IMR-90 (cell line): ENCODE data around the gene ZNHIT2. TPM values are rescaled to one million over a fixed set of nuclear protein-coding genes. Genes with fewer than 3 reads are reported as not detected.

Source experiments
- ATAC-seq: fragments of 200-7000 bp; cut with Tn5 transposase; 2 replicates; pipeline ENCODE4 v1.9.1; 2020; ENCODE audit warnings: low read depth, mild to moderate bottlenecking, moderate library complexity
- BruUV-seq: library from RNA; stranded (reverse); fragments of 400-500 nt; replicated peaks from 2 replicates; lab custom pipeline; 2021; lab: Mats Ljungman, UMichigan
- CTCF ChIA-PET: fragments of 300-600 bp; formaldehyde crosslinking; extraction: SDS; loops from one replicate; lab custom pipeline; 2021; ENCODE audit warnings: antibody characterized with exemption; lab: Yijun Ruan, JAX
- POLR2A ChIA-PET: fragments of 300-600 bp; sonication (Branson Sonifier 250); formaldehyde crosslinking; loops from one replicate; lab custom pipeline; 2022; ENCODE audit warnings: antibody characterized with exemption; ENCODE audit not compliant: unreplicated experiment; lab: Charles Lee
- DNase-seq: peaks from one replicate; pipeline ENCODE4 v3.0.0; 2013
- H2AFZ ChIP-seq: replicated peaks from 2 replicates; pipeline ENCODE3; 2013; ENCODE audit warnings: low read length, mild to moderate bottlenecking; ENCODE audit not compliant: poor library complexity
- H2AK5ac ChIP-seq: 2 replicates; pipeline ENCODE4 v1.6.1; 2013; ENCODE audit warnings: low read depth, low read length, inconsistent platforms
- H2AK9ac ChIP-seq: replicated peaks from 2 replicates; pipeline ENCODE3; 2013; ENCODE audit warnings: mild to moderate bottlenecking, low read depth, low read length, moderate library complexity; ENCODE audit not compliant: poor library complexity
- H2BK120ac ChIP-seq: 2 replicates; pipeline ENCODE4 v1.6.1; 2013; ENCODE audit warnings: low read depth, low read length, inconsistent platforms
- H2BK15ac ChIP-seq: 3 replicates; pipeline ENCODE4 v1.6.1; 2013; ENCODE audit warnings: low read depth, low read length, inconsistent platforms
- H2BK20ac ChIP-seq: 2 replicates; pipeline ENCODE4 v1.6.1; 2013; ENCODE audit warnings: low read depth, mild to moderate bottlenecking, inconsistent platforms, low read length, moderate library complexity
- H2BK5ac ChIP-seq: 2 replicates; pipeline ENCODE4 v1.6.1; 2013; ENCODE audit warnings: mild to moderate bottlenecking, low read depth, low read length, inconsistent platforms; ENCODE audit not compliant: poor library complexity, severe bottlenecking
- H3K14ac ChIP-seq: replicated peaks from 2 replicates; pipeline ENCODE4 v1.6.1; 2013; ENCODE audit warnings: low read depth, low read length, inconsistent platforms
- H3K18ac ChIP-seq: 2 replicates; pipeline ENCODE4 v1.6.1; 2013; ENCODE audit warnings: low read depth, low read length, control low read depth
- H3K23ac ChIP-seq: 2 replicates; pipeline ENCODE4 v1.6.1; 2013; ENCODE audit warnings: low read depth, low read length, inconsistent platforms
- H3K27ac ChIP-seq: 2 replicates; pipeline ENCODE4 v1.5.1; 2013; ENCODE audit warnings: mild to moderate bottlenecking, control low read depth, low read length; ENCODE audit not compliant: insufficient read depth
- H3K27me3 ChIP-seq: 2 replicates; pipeline ENCODE4 v1.6.1; 2013; ENCODE audit warnings: low read length; ENCODE audit not compliant: control insufficient read depth, insufficient read depth
- H3K36me3 ChIP-seq: 2 replicates; pipeline ENCODE4 v1.6.1; 2013; ENCODE audit warnings: low read length, mixed read lengths; ENCODE audit not compliant: control insufficient read depth, insufficient read depth
- H3K4ac ChIP-seq: 2 replicates; pipeline ENCODE4 v1.6.1; 2013; ENCODE audit warnings: low read depth, low read length, inconsistent platforms
- H3K4me1 ChIP-seq: 2 replicates; pipeline ENCODE4 v1.6.1; 2013; ENCODE audit warnings: low read length, mixed read lengths; ENCODE audit not compliant: control insufficient read depth, insufficient read depth
- H3K4me2 ChIP-seq: 2 replicates; pipeline ENCODE4 v1.6.1; 2013; ENCODE audit warnings: low read depth, mild to moderate bottlenecking, control low read depth, low read length, moderate library complexity
- H3K4me3 ChIP-seq: 2 replicates; pipeline ENCODE4 v1.5.1; 2013; ENCODE audit warnings: low read depth, mild to moderate bottlenecking, control low read depth, low read length, moderate library complexity; ENCODE audit not compliant: insufficient read depth
- H3K56ac ChIP-seq: 2 replicates; pipeline ENCODE4 v1.6.1; 2013; ENCODE audit warnings: low read length, inconsistent platforms; ENCODE audit not compliant: insufficient read depth; ENCODE audit errors: extremely low read depth
- H3K79me1 ChIP-seq, 2 experiments: 2 replicates each; pipeline ENCODE4 v1.6.1; 2013; ENCODE audit warnings: low read length in 2 of 2, inconsistent platforms in 1 of 2, low read depth in 1 of 2
- H3K9ac ChIP-seq: 2 replicates; pipeline ENCODE4 v1.6.1; 2013; ENCODE audit warnings: low read depth, low read length, control low read depth
- H3K9me1 ChIP-seq: 2 replicates; pipeline ENCODE4 v1.6.1; 2013; ENCODE audit warnings: low read length, inconsistent platforms; ENCODE audit not compliant: insufficient read depth
- H3K9me3 ChIP-seq: 2 replicates; pipeline ENCODE4 v1.6.1; 2013; ENCODE audit warnings: low read length; ENCODE audit not compliant: control insufficient read depth, insufficient read depth
- H4K20me1 ChIP-seq: 2 replicates; pipeline ENCODE4 v1.6.1; 2013; ENCODE audit warnings: low read length, inconsistent platforms; ENCODE audit not compliant: insufficient read depth
- H4K5ac ChIP-seq: 2 replicates; pipeline ENCODE4 v1.6.1; 2013; ENCODE audit warnings: mild to moderate bottlenecking, low read depth, low read length, control low read depth
- H4K8ac ChIP-seq, 2 experiments: 2 replicates each; pipeline ENCODE4 v1.6.1; 2013; ENCODE audit warnings: low read depth in 2 of 2, low read length in 2 of 2, control low read depth in 1 of 2, inconsistent platforms in 1 of 2
- H4K91ac ChIP-seq: 2 replicates; pipeline ENCODE4 v1.6.1; 2013; ENCODE audit warnings: low read depth, low read length, inconsistent platforms; ENCODE audit not compliant: insufficient read depth
- BHLHE40 ChIP-seq: fragments of 150-350 bp; IDR thresholded peaks from 2 replicates; pipeline ENCODE4 v1.6.1; 2016; ENCODE audit warnings: mild to moderate bottlenecking, low read depth, low read length
- CEBPB ChIP-seq: IDR thresholded peaks from 2 replicates; pipeline ENCODE4 v1.6.1; 2012; ENCODE audit warnings: low read depth, low read length, improper control_type of control experiment
- CHD1 ChIP-seq: IDR thresholded peaks from 2 replicates; pipeline ENCODE4 v1.6.1; 2012; ENCODE audit warnings: low read depth, low read length, improper control_type of control experiment
- ELK1 ChIP-seq: fragments of 150-350 bp; IDR thresholded peaks from 2 replicates; pipeline ENCODE4 v1.6.1; 2016; ENCODE audit warnings: low read depth, mild to moderate bottlenecking, low read length, moderate library complexity, borderline replicate concordance
- FOS ChIP-seq: fragments of 150-350 bp; IDR thresholded peaks from 2 replicates; pipeline ENCODE4 v1.6.1; 2016; ENCODE audit warnings: low read depth, low read length
- MAFK ChIP-seq: IDR thresholded peaks from 2 replicates; pipeline ENCODE4 v1.6.1; 2012; ENCODE audit warnings: low read depth, low read length, improper control_type of control experiment
- MAZ ChIP-seq: IDR thresholded peaks from 2 replicates; pipeline ENCODE4 v1.6.1; 2012; ENCODE audit warnings: low read depth, mild to moderate bottlenecking, low read length, improper control_type of control experiment, moderate library complexity, borderline replicate concordance
- MXI1 ChIP-seq: IDR thresholded peaks from 2 replicates; pipeline ENCODE4 v1.6.1; 2012; ENCODE audit warnings: low read depth, mild to moderate bottlenecking, low read length, moderate library complexity, borderline replicate concordance
- NFE2L2 ChIP-seq: fragments of 150-350 bp; IDR thresholded peaks from 2 replicates; pipeline ENCODE4 v1.6.1; 2016; ENCODE audit warnings: low read depth, mild to moderate bottlenecking, low read length
- POLR2A ChIP-seq: IDR thresholded peaks from 2 replicates; pipeline ENCODE4 v1.6.1; 2012; ENCODE audit warnings: mild to moderate bottlenecking, low read depth, low read length
- RAD21 ChIP-seq: IDR thresholded peaks from 2 replicates; pipeline ENCODE4 v1.6.1; 2012; ENCODE audit warnings: low read length, improper control_type of control experiment
- RCOR1 ChIP-seq: IDR thresholded peaks from 2 replicates; pipeline ENCODE4 v1.6.1; 2012; ENCODE audit warnings: mild to moderate bottlenecking, low read length, improper control_type of control experiment; ENCODE audit not compliant: insufficient replicate concordance
- RFX5 ChIP-seq: IDR thresholded peaks from 2 replicates; pipeline ENCODE4 v1.8.0; 2012; ENCODE audit warnings: low read depth, mild to moderate bottlenecking, low read length, moderate library complexity
- SMC3 ChIP-seq: fragments of 150-350 bp; IDR thresholded peaks from 2 replicates; pipeline ENCODE4 v1.6.1; 2016; ENCODE audit warnings: low read depth, mild to moderate bottlenecking, antibody characterized with exemption, low read length, moderate library complexity
- WGBS, 2 experiments: methylation state at CpG; one replicate each; pipeline versions ENCODE4 v1.1.5 to v1.1.7; 2013; ENCODE audit warnings: missing lambda C conversion rate in 2 of 2; ENCODE audit not compliant: insufficient read length in 1 of 2; ENCODE audit errors: extremely low coverage in 2 of 2; 5-methylcytosine and 5-hydroxymethylcytosine counted together
- dilution Hi-C: fragments of 300-500 bp; cut with HindIII; formaldehyde crosslinking; loops from one replicate; pipeline ENCODE4 v1.14.3; 2018; ENCODE audit warnings: low sequenced_read_pairs; ENCODE audit not compliant: unreplicated experiment
- in situ Hi-C: fragments of 300-500 bp; cut with MboI; formaldehyde crosslinking; loops from 3 replicates; pipeline ENCODE4 v1.14.3; 2019; ENCODE audit warnings: low sequenced_read_pairs, inconsistent platforms, mixed read lengths
- intact Hi-C: fragments of 100-400 bp; cut with micrococcal nuclease; formaldehyde crosslinking; loops from 2 replicates; pipeline ENCODE4 v1.10.0; 2022
- polyA plus RNA-seq, 3 experiments: library from polyadenylated mRNA; depleted of rRNA; stranded (reverse); fragments of >200 nt; gene quantifications; 2 replicates each; pipeline ENCODE4 v1.2.3, GENCODE V29; 2012; ENCODE audit warnings: low replicate concordance in 1 of 3
- total RNA-seq: library from RNA; depleted of rRNA; stranded (reverse); fragments of >200 nt; gene quantifications from 2 replicates; pipeline ENCODE4 v1.2.3, GENCODE V29; 2012
- TF ChIP-seq, protein P1 (sequence below): fragments of 150-350 bp; IDR thresholded peaks from 2 replicates; pipeline ENCODE4 v1.6.1; 2017; ENCODE audit warnings: mild to moderate bottlenecking, antibody characterized with exemption, low read length, low read depth
- TF ChIP-seq, protein P2 (sequence below): conservative IDR thresholded peaks from 2 replicates; pipeline ENCODE4 v1.5.1; 2012; ENCODE audit warnings: mild to moderate bottlenecking, low read depth, low read length, improper control_type of control experiment

Gene ZNHIT2
- total and polyA plus RNA-seq, 2 of the 4 experiments (the other 2 are of a cell fraction): 3.9 to 5.9 TPM

DNA sequence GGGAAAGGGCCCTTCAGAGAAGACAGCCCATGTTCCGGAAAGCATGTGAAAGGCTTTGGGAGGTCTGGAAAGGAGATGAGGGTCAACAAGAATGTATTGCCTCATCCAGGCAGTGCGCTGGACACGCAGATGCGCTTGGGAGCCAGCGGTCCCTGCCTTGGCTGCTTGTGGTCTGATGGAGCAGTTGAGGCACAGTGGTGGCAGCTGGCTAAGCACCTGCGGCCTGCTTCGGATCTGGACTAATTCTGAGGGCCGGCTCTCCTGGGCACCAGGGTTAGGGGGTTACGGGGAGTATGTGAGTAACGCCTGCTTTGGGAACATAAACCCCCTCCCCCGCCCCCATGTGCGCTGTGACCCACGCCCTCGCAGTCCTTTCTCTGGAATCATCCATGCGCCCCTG, 10.4 kb downstream of the ZNHIT2 start:
- Histone ChIP-seq H3K14ac (no peak overlapping the region), H3K27me3 (no peaks in the 10 kb centered on the region), H3K4me2 (no peak overlapping the region), H3K36me3 (peaks cover 11% of the 10 kb centered on the region), H3K9ac (no peak overlapping the region), H4K5ac (no peak overlapping the region), H3K56ac (no peak overlapping the region), H2BK15ac (no peak overlapping the region), H3K9me3 (no peaks in the 10 kb centered on the region), H3K4ac (no peak overlapping the region), H2AFZ (no peak overlapping the region), H3K79me1 (peaks cover 12 to 41% of the 10 kb centered on the region in 2 experiments), H2BK120ac (no peak overlapping the region), H3K23ac (no peak overlapping the region), H3K18ac (no peak overlapping the region), H3K27ac (no peak overlapping the region), H2BK5ac (no peak overlapping the region), H2BK20ac (no peak overlapping the region), H3K4me3 (no peak overlapping the region), H3K4me1 (peaks cover 9% of the 10 kb centered on the region), H4K20me1 (peaks cover 11% of the 10 kb centered on the region; the same call in 1 of the 2 replicates), H4K91ac (no peak overlapping the region), H4K8ac (no peak overlapping the region), H2AK9ac (no peak overlapping the region), H2AK5ac (no peak overlapping the region), H3K9me1 (peaks cover 9% of the 10 kb centered on the region)
- TF ChIP-seq, protein P1, sequence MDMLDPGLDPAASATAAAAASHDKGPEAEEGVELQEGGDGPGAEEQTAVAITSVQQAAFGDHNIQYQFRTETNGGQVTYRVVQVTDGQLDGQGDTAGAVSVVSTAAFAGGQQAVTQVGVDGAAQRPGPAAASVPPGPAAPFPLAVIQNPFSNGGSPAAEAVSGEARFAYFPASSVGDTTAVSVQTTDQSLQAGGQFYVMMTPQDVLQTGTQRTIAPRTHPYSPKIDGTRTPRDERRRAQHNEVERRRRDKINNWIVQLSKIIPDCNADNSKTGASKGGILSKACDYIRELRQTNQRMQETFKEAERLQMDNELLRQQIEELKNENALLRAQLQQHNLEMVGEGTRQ: no peak
- TF ChIP-seq RAD21: no peak
- TF ChIP-seq NFE2L2: no peak
- TF ChIP-seq POLR2A: no peak
- TF ChIP-seq MXI1: no peak
- TF ChIP-seq, protein P2, sequence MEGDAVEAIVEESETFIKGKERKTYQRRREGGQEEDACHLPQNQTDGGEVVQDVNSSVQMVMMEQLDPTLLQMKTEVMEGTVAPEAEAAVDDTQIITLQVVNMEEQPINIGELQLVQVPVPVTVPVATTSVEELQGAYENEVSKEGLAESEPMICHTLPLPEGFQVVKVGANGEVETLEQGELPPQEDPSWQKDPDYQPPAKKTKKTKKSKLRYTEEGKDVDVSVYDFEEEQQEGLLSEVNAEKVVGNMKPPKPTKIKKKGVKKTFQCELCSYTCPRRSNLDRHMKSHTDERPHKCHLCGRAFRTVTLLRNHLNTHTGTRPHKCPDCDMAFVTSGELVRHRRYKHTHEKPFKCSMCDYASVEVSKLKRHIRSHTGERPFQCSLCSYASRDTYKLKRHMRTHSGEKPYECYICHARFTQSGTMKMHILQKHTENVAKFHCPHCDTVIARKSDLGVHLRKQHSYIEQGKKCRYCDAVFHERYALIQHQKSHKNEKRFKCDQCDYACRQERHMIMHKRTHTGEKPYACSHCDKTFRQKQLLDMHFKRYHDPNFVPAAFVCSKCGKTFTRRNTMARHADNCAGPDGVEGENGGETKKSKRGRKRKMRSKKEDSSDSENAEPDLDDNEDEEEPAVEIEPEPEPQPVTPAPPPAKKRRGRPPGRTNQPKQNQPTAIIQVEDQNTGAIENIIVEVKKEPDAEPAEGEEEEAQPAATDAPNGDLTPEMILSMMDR: no peak
- TF ChIP-seq SMC3: no peak
- no peak for TF ChIP-seq RFX5
- TF ChIP-seq CHD1: no peak
- TF ChIP-seq MAZ: no peak
- TF ChIP-seq BHLHE40: no peak
- no peak for TF ChIP-seq FOS
- no peak for TF ChIP-seq MAFK
- TF ChIP-seq RCOR1: no peak
- no peak for TF ChIP-seq CEBPB
- no peak for TF ChIP-seq ELK1
- in situ Hi-C loops: no loop called here
- DNase-seq: no peak
- no peak for ATAC-seq
- ChIA-PET POLR2A (no interaction called here), CTCF (no interaction called here)
- dilution Hi-C loops: no loop called here
- intact Hi-C loops: no loop called here
- 100% methylated on average over 2 of the region's 15 CpGs; no CpG with 5 or more reads in 1 of the 2 experiments for WGBS, 2 experiments
- no TSS peak for BruUV-seq
